Transverse colon (tissue), 3 donors: ENCODE measurements around the gene TMEM222.

Experiments used
- POLR2A ChIP-seq: fragments of 450-650 bp; IDR thresholded peaks from one replicate; pipeline ENCODE4 v1.6.1; 2016; ENCODE audit warnings: antibody characterized with exemption, mild to moderate bottlenecking, moderate library complexity
- TF ChIP-seq, protein P1 (sequence below), 5 experiments: fragments of 200-600 bp in 3 of 5; fragments of 450-650 bp in 2 of 5; sonication (generic) in 3 of 5; IDR thresholded peaks; 1 replicate in 2 of 5; 2 replicates in 3 of 5; pipeline ENCODE4 v1.5.1; 2016 to 2017; ENCODE audit warnings: antibody characterized with exemption in 5 of 5, inconsistent platforms in 3 of 5, mild to moderate bottlenecking in 2 of 5, moderate library complexity in 1 of 5

DNA sequence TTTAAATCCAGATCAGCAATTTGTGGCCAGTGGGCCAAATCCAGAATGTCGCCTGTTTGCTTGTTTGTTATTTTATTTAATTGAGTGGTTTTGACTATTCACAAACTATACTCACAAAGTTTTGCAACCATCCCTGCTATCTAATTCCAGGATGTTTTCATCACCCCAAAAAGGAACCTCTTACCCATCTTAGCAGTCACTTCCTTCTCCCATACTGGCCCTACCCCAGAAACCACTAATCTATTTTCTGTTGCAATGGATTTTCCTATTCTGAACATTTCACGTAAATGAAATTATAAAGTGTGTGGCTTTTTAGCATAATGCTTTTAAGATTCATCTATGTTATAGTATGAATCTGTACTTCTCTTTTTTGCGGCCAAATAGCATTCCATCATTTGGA is 46.3 kb upstream of the TMEM222 start:
- no peak for TF ChIP-seq POLR2A
- TF ChIP-seq, protein P1, sequence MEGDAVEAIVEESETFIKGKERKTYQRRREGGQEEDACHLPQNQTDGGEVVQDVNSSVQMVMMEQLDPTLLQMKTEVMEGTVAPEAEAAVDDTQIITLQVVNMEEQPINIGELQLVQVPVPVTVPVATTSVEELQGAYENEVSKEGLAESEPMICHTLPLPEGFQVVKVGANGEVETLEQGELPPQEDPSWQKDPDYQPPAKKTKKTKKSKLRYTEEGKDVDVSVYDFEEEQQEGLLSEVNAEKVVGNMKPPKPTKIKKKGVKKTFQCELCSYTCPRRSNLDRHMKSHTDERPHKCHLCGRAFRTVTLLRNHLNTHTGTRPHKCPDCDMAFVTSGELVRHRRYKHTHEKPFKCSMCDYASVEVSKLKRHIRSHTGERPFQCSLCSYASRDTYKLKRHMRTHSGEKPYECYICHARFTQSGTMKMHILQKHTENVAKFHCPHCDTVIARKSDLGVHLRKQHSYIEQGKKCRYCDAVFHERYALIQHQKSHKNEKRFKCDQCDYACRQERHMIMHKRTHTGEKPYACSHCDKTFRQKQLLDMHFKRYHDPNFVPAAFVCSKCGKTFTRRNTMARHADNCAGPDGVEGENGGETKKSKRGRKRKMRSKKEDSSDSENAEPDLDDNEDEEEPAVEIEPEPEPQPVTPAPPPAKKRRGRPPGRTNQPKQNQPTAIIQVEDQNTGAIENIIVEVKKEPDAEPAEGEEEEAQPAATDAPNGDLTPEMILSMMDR (IDR thresholded peaks at IDR 0.05), result no peak
